Measurements from ENCODE around the gene AMPD1. TPM values are rescaled to one million over a fixed set of nuclear protein-coding genes. Genes with fewer than 3 reads are reported as not detected.

Gene AMPD1
- 0.56 TPM in 1 of 2 replicates, not detected in the other for total RNA-seq

- intact Hi-C loops (cut with micrococcal nuclease) = no loop called here
- Mint-ChIP-seq H3K27ac (no peak within 1 kb of the TSS), H3K36me3 (ENCODE audit: low read depth) (no peaks in the 10 kb centered on the region), H3K27me3 (ENCODE audit: insufficient read depth) (peaks cover 15% of the 10 kb centered on the region), H3K4me1 (ENCODE audit: low read depth) (no peaks in the 10 kb centered on the region), H3K4me3 (no peak within 1 kb of the TSS), H3K9me3 (no peaks in the 10 kb centered on the region)
- no peak for DNase-seq (ENCODE audit: low spot score)
Measured at GRCh38 chr1:114695430-114696058, at the start of gene AMPD1. Gene AMPD1, minus strand, starts transcription at chr1:114695546. Its CDS starts 75 bp downstream, at chr1:114695471.

DNA sequence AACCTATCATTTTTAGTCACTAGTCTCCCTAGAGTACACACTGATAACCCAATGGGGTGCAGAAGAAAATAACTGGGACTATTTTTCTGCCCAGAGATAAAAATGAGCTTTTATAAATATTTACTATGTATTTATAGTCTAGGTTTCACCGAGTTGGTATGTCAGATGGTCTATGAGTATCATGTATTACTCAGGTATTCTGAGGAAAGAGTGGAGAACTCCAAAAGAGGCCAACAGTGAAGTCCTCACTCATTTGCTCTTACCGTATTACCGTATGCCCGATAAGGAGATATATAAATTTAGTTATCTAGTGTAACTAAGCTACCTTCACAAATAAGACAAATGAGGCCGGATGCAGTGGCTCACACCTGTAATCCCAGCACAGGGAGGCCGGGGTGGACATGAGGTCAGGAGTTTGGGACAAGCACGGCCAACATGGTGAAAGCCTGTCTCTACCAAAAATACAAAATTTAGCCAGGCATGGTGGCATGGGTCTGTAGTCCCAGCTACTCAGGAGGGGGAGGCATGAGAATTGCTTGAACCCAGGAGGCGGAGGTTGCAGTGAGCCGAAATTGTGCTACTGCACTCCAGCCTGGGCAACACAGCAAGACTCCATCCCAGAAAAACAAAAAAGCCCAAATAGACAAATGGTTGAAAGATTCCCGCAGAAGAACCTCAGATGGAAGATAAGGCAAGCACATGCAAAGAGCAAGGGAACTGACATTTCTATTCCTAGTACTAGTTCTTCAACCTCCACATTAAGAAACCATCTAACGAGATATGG is 46.8 kb upstream of the AMPD1 start:
- H3K27me3 Mint-ChIP-seq (ENCODE audit: insufficient read depth) = no peaks in the 10 kb centered on the region
- H3K9me3 Mint-ChIP-seq = no peaks in the 10 kb centered on the region
- DNase-seq (ENCODE audit: low spot score) = no peak
- peaks cover 35% of the 10 kb centered on the region for H3K4me1 Mint-ChIP-seq (ENCODE audit: low read depth)
- H3K4me3 Mint-ChIP-seq = no peak overlapping the region
- intact Hi-C loops (cut with micrococcal nuclease) = no loop called here
- peaks cover 47% of the 10 kb centered on the region for H3K36me3 Mint-ChIP-seq (ENCODE audit: low read depth)
- H3K27ac Mint-ChIP-seq = no peak overlapping the region

- H3K36me3 Mint-ChIP-seq (ENCODE audit: low read depth) = peaks cover 55% of the 10 kb centered on the region
- DNase-seq (ENCODE audit: low spot score) = no peak
- peaks cover 24% of the 10 kb centered on the region for H3K4me1 Mint-ChIP-seq (ENCODE audit: low read depth)
- no peaks in the 10 kb centered on the region for H3K9me3 Mint-ChIP-seq
- H3K27ac Mint-ChIP-seq = no peak overlapping the region
- H3K4me3 Mint-ChIP-seq = no peak overlapping the region
- H3K27me3 Mint-ChIP-seq (ENCODE audit: insufficient read depth) = no peaks in the 10 kb centered on the region
- intact Hi-C loops (cut with micrococcal nuclease) = no loop called here
Measured at GRCh38 chr1:114740331-114740730, 45.0 kb upstream of the AMPD1 start.

- H3K4me1 Mint-ChIP-seq (ENCODE audit: low read depth) = peaks cover 11% of the 10 kb centered on the region
- intact Hi-C loops (cut with micrococcal nuclease) = no loop called here
- H3K36me3 Mint-ChIP-seq (ENCODE audit: low read depth) = peaks cover 57% of the 10 kb centered on the region
- no peak for DNase-seq (ENCODE audit: low spot score)
- H3K27ac Mint-ChIP-seq = no peak overlapping the region
- H3K9me3 Mint-ChIP-seq = no peaks in the 10 kb centered on the region
- no peaks in the 10 kb centered on the region for H3K27me3 Mint-ChIP-seq (ENCODE audit: insufficient read depth)
- H3K4me3 Mint-ChIP-seq = no peak overlapping the region
Measured at GRCh38 chr1:114737314-114737849, 42.0 kb upstream of the AMPD1 start.

DNA sequence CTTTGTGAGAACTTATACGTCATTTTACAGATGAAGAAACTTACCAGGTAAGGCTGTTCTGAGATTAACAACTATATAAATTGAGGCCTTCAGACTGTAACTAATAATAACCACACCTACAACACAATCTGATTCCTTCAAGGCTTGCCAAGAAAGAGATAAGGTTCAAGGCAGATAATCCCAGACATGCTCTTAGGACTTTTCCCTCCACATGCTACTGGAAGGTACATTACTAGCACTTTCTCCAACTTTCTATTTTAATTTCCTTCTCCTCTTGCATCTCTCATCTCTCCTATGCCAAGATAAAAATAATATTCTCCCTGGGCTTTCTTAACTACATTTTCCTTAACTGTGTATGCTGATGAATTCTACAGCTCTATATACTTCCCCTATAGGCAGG is 40.1 kb upstream of the AMPD1 start:
- intact Hi-C loops (cut with micrococcal nuclease) = no loop called here
- H3K27ac Mint-ChIP-seq = no peak overlapping the region

DNA sequence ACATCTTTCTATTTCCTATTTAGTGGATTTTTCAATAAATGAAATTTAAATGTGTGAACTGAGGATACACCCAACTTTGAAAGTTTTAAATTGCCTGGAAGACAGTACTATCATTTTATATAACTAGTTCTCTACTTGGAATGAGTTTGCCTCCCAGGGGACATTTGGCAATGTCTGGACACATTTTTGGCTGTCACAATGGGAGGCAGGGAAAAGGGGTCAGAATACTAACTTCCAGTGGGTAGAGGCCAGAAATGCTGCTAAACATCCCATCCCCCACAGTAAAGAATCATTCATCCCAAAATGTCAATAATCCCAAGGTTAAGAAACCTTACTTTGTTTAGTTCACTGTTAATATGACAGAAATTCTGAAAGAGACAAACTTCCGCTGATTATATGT is 34.4 kb upstream of the AMPD1 start:
- intact Hi-C loops (cut with micrococcal nuclease) = no loop called here
- Mint-ChIP-seq H3K27ac (no peak overlapping the region), H3K4me1 (ENCODE audit: low read depth) (peaks cover 12% of the 10 kb centered on the region), H3K27me3 (ENCODE audit: insufficient read depth) (no peaks in the 10 kb centered on the region), H3K36me3 (ENCODE audit: low read depth) (peaks cover 64% of the 10 kb centered on the region), H3K4me3 (no peak overlapping the region), H3K9me3 (no peaks in the 10 kb centered on the region)
- no peak for DNase-seq (ENCODE audit: low spot score)

More for the DNA sequence above, 40.1 kb upstream of the AMPD1 start:
- Mint-ChIP-seq H3K36me3 (ENCODE audit: low read depth) (peaks cover 59% of the 10 kb centered on the region), H3K4me1 (ENCODE audit: low read depth) (peaks cover 13% of the 10 kb centered on the region), H3K9me3 (no peaks in the 10 kb centered on the region), H3K4me3 (no peak overlapping the region), H3K27me3 (ENCODE audit: insufficient read depth) (no peaks in the 10 kb centered on the region)
- no peak for DNase-seq (ENCODE audit: low spot score)

GRCh38 chr1:114728553-114728952 is 33.2 kb upstream of the AMPD1 start:
- Mint-ChIP-seq H3K4me3 (no peak overlapping the region), H3K27me3 (ENCODE audit: insufficient read depth) (no peaks in the 10 kb centered on the region), H3K4me1 (ENCODE audit: low read depth) (peaks cover 12% of the 10 kb centered on the region), H3K9me3 (no peaks in the 10 kb centered on the region), H3K27ac (no peak overlapping the region), H3K36me3 (ENCODE audit: low read depth) (peaks cover 62% of the 10 kb centered on the region)
- intact Hi-C loops (cut with micrococcal nuclease) = no loop called here
- no peak for DNase-seq (ENCODE audit: low spot score)

GRCh38 chr1:114725230-114725629 is 29.9 kb upstream of the AMPD1 start:
- H3K4me3 Mint-ChIP-seq = no peak overlapping the region
- intact Hi-C loops (cut with micrococcal nuclease) = no loop called here
- DNase-seq (ENCODE audit: low spot score) = no peak
- no peaks in the 10 kb centered on the region for H3K9me3 Mint-ChIP-seq
- H3K4me1 Mint-ChIP-seq (ENCODE audit: low read depth) = peaks cover 4% of the 10 kb centered on the region
- no peaks in the 10 kb centered on the region for H3K27me3 Mint-ChIP-seq (ENCODE audit: insufficient read depth)
- H3K27ac Mint-ChIP-seq = no peak overlapping the region
- peaks cover 68% of the 10 kb centered on the region for H3K36me3 Mint-ChIP-seq (ENCODE audit: low read depth)

DNA sequence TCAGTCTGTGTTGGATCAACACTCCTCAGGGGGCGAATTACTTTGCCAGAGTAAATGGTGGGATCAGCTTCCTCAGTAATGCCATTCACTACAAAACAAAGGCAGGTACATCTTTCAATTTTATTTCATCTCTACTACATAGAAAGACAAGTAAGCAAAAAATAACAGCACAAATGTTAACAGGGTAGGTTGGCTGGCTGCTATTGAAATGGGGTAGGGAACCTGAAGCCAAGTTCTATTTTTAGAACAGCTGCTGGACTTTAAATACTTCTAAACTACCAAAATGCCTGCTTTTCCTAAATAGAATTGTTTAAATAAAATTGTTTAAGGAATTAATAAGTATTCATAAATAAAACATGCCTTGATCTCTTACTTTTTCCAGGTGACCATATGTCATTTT is 28.6 kb upstream of the AMPD1 start:
- no peaks in the 10 kb centered on the region for H3K9me3 Mint-ChIP-seq
- no peak for DNase-seq (ENCODE audit: low spot score)
- no peaks in the 10 kb centered on the region for H3K4me1 Mint-ChIP-seq (ENCODE audit: low read depth)
- H3K36me3 Mint-ChIP-seq (ENCODE audit: low read depth) = peaks cover 69% of the 10 kb centered on the region
- intact Hi-C loops (cut with micrococcal nuclease) = no loop called here
- H3K4me3 Mint-ChIP-seq = no peak overlapping the region
- no peaks in the 10 kb centered on the region for H3K27me3 Mint-ChIP-seq (ENCODE audit: insufficient read depth)
- no peak overlapping the region for H3K27ac Mint-ChIP-seq

DNA sequence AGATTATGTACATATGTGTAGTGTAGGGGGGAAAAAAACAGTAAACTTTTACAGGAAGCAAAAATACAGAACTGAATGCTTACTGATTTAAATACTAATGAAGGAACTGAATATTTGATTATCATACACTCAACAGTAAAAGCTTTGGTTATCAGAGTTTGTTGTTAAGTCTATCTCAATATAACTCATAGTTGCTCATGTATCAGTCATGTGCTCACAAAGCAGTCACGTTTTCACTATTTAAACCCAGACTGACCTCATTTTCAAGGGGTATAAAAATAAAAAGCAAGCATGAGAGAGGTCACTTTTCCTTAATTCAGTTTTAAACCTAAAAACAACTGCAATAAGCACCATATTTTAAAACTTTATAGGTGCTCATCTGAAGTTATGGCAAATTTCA is 28.1 kb upstream of the AMPD1 start:
- no peak overlapping the region for H3K27ac Mint-ChIP-seq
- H3K27me3 Mint-ChIP-seq (ENCODE audit: insufficient read depth) = no peaks in the 10 kb centered on the region
- H3K4me1 Mint-ChIP-seq (ENCODE audit: low read depth) = peaks cover 3% of the 10 kb centered on the region
- H3K4me3 Mint-ChIP-seq = no peak overlapping the region
- peaks cover 70% of the 10 kb centered on the region for H3K36me3 Mint-ChIP-seq (ENCODE audit: low read depth)
- no peak for DNase-seq (ENCODE audit: low spot score)
- H3K9me3 Mint-ChIP-seq = no peaks in the 10 kb centered on the region
- intact Hi-C loops (cut with micrococcal nuclease) = no loop called here

DNA sequence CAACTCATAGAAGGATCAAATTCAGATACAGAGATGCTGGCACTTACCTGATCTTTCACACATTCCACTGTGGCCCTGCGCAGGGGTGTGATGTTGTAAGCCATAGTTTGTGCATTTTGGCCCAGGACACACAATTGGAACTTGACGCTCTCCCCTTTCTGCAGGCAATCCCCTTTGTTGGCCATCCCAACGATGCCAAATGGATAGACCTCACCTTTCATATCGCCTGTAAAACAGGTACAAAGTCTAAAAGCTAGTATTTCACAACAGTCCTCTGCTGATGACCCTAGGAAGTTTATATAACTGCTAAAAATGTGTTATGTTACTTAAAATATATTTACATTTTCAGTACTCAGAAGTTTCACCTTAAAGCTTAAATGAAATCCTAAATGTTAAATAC is 25.1 kb upstream of the AMPD1 start:
- peaks cover 24% of the 10 kb centered on the region for H3K4me1 Mint-ChIP-seq (ENCODE audit: low read depth)
- no peak overlapping the region for H3K4me3 Mint-ChIP-seq
- no peaks in the 10 kb centered on the region for H3K27me3 Mint-ChIP-seq (ENCODE audit: insufficient read depth)
- DNase-seq (ENCODE audit: low spot score) = no peak
- no peak overlapping the region for H3K27ac Mint-ChIP-seq
- intact Hi-C loops (cut with micrococcal nuclease) = no loop called here
- H3K36me3 Mint-ChIP-seq (ENCODE audit: low read depth) = peaks cover 72% of the 10 kb centered on the region
- H3K9me3 Mint-ChIP-seq = no peaks in the 10 kb centered on the region

DNA sequence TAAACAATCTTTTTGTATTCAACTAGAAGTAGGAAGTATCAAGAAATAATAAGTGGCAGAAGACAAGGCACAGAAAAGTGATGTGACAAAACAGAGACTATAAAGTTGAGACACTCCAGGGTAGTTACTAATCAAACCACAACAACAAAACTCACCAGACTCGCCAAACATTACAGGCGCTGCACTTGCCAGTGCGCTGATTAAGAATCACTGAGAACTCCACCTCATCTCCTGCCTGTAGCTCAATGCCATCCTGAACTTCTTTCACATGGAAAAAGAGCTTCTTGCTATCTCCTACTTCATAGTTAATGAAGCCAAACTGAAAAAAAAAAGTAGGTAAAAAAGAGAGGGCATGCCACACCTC is 24.1 kb upstream of the AMPD1 start:
- intact Hi-C loops (cut with micrococcal nuclease) = loop anchor here (2.0 to 10.0 kb wide), 3 partner anchors 13 to 817 kb away; partner anchors contain the start of genes AP4B1 and OLFML3
- no peak overlapping the region for H3K4me3 Mint-ChIP-seq
- no peaks in the 10 kb centered on the region for H3K27me3 Mint-ChIP-seq (ENCODE audit: insufficient read depth)
- H3K9me3 Mint-ChIP-seq = no peaks in the 10 kb centered on the region
- H3K27ac Mint-ChIP-seq = peak overlapping the region; percentile 26
- peaks cover 26% of the 10 kb centered on the region for H3K4me1 Mint-ChIP-seq (ENCODE audit: low read depth)
- H3K36me3 Mint-ChIP-seq (ENCODE audit: low read depth) = peaks cover 63% of the 10 kb centered on the region
- no peak for DNase-seq (ENCODE audit: low spot score)

DNA sequence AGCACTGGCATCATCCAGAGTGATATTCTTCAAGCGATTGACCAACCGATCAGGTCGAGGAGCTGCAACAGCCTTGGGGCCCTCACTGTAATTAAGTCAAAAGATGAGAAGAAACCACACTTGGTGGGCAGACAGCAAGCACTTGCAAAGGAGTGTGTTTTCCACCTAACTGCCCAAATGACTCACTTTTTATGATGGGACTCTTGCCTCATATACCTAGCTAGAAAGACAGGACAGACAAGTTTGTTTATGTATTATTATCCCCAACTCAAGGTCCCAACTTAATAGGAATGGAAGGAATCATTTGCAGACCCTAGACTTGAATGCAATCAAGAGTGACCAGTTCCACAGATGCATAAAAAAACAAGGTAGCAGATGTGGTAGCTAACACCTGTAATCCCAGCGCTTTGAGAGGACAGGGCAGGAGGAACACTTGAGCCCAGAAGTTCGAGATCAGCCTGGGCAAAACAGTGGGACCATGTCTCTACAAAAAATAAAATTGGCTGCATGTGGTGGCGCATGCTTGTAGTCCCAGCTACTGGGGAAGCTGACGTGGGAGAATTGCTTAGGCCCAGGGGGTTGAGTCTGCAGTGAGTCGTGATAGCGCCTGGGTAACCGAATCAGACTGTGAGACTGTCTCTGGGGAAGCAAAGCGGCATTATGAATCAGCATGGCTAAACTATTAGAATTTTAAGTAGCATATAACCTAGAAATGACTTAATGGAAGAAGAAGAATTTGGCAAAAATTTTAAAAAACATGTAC is 23.5 kb upstream of the AMPD1 start:
- intact Hi-C loops (cut with micrococcal nuclease) = loop anchor here (2.0 to 10.0 kb wide), 3 partner anchors 14 to 817 kb away; partner anchors contain the start of genes AP4B1 and OLFML3
- H3K27ac Mint-ChIP-seq = peak overlapping the region; percentile 26
- no peak for DNase-seq (ENCODE audit: low spot score)
- no peaks in the 10 kb centered on the region for H3K27me3 Mint-ChIP-seq (ENCODE audit: insufficient read depth)
- no peaks in the 10 kb centered on the region for H3K9me3 Mint-ChIP-seq
- H3K4me3 Mint-ChIP-seq = no peak overlapping the region
- peaks cover 31% of the 10 kb centered on the region for H3K4me1 Mint-ChIP-seq (ENCODE audit: low read depth)
- H3K36me3 Mint-ChIP-seq (ENCODE audit: low read depth) = peaks cover 64% of the 10 kb centered on the region
